A673 (cell line): ENCODE results near the gene KANSL1. TPM values are rescaled to one million over a fixed set of nuclear protein-coding genes. Genes with fewer than 3 reads are reported as not detected.

Experiments used
- BruUV-seq: library from RNA; stranded (reverse); fragments of 400-500 nt; replicated peaks from 2 replicates; lab custom pipeline; 2021; lab: Mats Ljungman, UMichigan
- CTCF ChIA-PET: fragments of 300-600 bp; sonication (Branson Sonifier 250); formaldehyde crosslinking; loops from one replicate; lab custom pipeline; 2022; ENCODE audit warnings: antibody characterized with exemption; lab: Charles Lee
- POLR2A ChIA-PET: fragments of 300-600 bp; sonication (Branson Sonifier 250); formaldehyde crosslinking; loops from one replicate; lab custom pipeline; 2022; ENCODE audit warnings: antibody characterized with exemption; ENCODE audit not compliant: low non-redundant PET; lab: Charles Lee
- DNase-seq: peaks from one replicate; pipeline ENCODE4 v3.0.0-alpha.2; 2015; ENCODE audit warnings: low spot score
- H3K27ac ChIP-seq: fragments of 200-600 bp; sonication (generic); 2 replicates; pipeline ENCODE4 v1.5.1; 2016; ENCODE audit warnings: mixed run types, low read depth, mild to moderate bottlenecking, mixed read lengths, antibody characterized with exemption, low read length; ENCODE audit not compliant: poor library complexity, severe bottlenecking
- H3K27me3 ChIP-seq: fragments of 200-600 bp; sonication (generic); replicated peaks from 2 replicates; pipeline ENCODE4 v1.6.1; 2017; ENCODE audit warnings: mixed run types, low read depth, mild to moderate bottlenecking, mixed read lengths, antibody characterized with exemption, low read length; ENCODE audit not compliant: insufficient read depth, poor library complexity
- H3K36me3 ChIP-seq: fragments of 200-600 bp; sonication (generic); 2 replicates; pipeline ENCODE4 v1.6.1; 2016; ENCODE audit warnings: mixed run types, mild to moderate bottlenecking, mixed read lengths, antibody characterized with exemption, low read length; ENCODE audit not compliant: insufficient read depth, poor library complexity, severe bottlenecking
- H3K4me1 ChIP-seq: fragments of 200-600 bp; sonication (generic); 2 replicates; pipeline ENCODE4 v1.6.1; 2017; ENCODE audit warnings: mixed run types, mild to moderate bottlenecking, mixed read lengths, antibody characterized with exemption, low read length; ENCODE audit not compliant: insufficient read depth, poor library complexity, severe bottlenecking
- H3K4me3 ChIP-seq: fragments of 200-600 bp; sonication (generic); 2 replicates; pipeline ENCODE4 v1.5.1; 2016; ENCODE audit warnings: low read depth, mixed run types, mild to moderate bottlenecking, mixed read lengths, low read length; ENCODE audit not compliant: poor library complexity, severe bottlenecking
- H3K9me3 ChIP-seq: fragments of 200-600 bp; sonication (generic); 2 replicates; pipeline ENCODE4 v1.6.1; 2016; ENCODE audit warnings: mixed run types, low read depth, mild to moderate bottlenecking, mixed read lengths, antibody characterized with exemption, low read length; ENCODE audit not compliant: poor library complexity, severe bottlenecking
- CTCF ChIP-seq: fragments of 300-800, 200-600 bp; sonication (generic); conservative IDR thresholded peaks from 2 replicates; pipeline ENCODE4 v1.5.1; 2017; ENCODE audit warnings: low read depth, mild to moderate bottlenecking, antibody characterized with exemption, low read length, moderate library complexity, mixed read lengths
- EZH2 ChIP-seq: fragments of 200-600 bp; sonication (generic); IDR thresholded peaks from 2 replicates; pipeline ENCODE4 v1.6.1; 2017; ENCODE audit warnings: borderline replicate concordance, low read depth, mild to moderate bottlenecking, mixed read lengths, antibody characterized with exemption, low read length; ENCODE audit not compliant: poor library complexity, severe bottlenecking
- intact Hi-C: fragments of 100-400 bp; cut with micrococcal nuclease; formaldehyde crosslinking; loops from one replicate; pipeline ENCODE4 v1.10.0; 2022; ENCODE audit not compliant: unreplicated experiment
- total RNA-seq: library from RNA; stranded (reverse); gene quantifications from 2 replicates; pipeline ENCODE4 v1.2.3, GENCODE V29; 2021

Gene KANSL1
- total RNA-seq, 1 experiment from 2014 or later = 64.9 TPM

- Histone ChIP-seq H3K27me3 (no peaks in the 10 kb centered on the region), H3K36me3 (no peaks in the 10 kb centered on the region), H3K9me3 (no peaks in the 10 kb centered on the region), H3K27ac (peak overlapping the region; percentile 91), H3K4me3 (peak overlapping the region; percentile 72), H3K4me1 (peaks cover 20% of the 10 kb centered on the region)
- intact Hi-C loops = loop anchor here (2.0 to 10.0 kb wide), 2 partner anchors 18 to 150 kb away; no protein-coding TSS in a partner anchor
- ChIA-PET CTCF (interaction anchor here (0.7 to 2.4 kb wide), 2 partner anchors 16 to 18 kb away, joined by 3 to 18 read pairs; no protein-coding TSS in a partner anchor), POLR2A (no interaction called here)
- TF ChIP-seq CTCF (peak; percentile 73), EZH2 (no peak)
- BruUV-seq = TSS peak; percentile 67
- DNase-seq = peak; percentile 69
Measured at GRCh38 chr17:46194393-46195216, 1.4 kb upstream of the KANSL1 start.

DNA sequence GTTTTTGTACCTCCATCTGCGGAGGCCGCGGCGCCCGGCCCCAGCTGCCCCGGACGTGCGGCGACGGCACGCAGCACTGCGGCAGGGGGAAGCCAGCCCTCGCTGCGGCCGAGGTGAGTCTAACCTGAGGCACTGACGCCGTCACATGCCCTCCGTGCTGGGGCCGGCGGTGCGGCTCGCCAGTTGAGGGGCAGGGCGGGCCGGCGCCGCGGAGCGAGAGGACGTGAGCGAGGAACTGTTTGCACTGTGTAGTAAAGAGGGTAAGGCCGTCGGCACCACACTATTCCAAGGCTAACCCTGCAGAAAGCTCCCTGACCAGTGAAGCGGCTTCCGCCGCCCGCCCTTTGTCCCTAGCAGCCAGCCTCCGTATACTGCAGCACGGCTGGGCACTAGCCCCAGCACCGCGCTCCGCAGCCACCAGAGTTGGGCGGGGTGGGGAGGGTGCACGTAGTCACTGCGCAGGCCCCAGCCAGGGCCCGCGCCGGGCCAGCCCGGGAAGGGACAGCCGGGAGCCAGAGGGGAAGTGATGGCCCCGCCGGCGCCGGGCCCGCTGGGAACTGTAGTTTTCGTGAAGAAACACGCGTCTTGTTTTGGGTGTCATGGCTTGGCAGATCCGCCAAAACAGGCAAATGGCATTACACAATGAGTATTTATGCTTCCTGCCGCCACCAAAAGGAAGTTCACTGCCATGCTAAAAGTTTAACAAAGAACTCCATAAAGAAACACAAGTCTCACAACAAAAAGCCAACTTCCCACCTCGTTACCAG lies 580 bp upstream of the KANSL1 start:
- H3K27ac ChIP-seq = peak overlapping the region; percentile 91
- DNase-seq = peak; percentile 97
- peak overlapping the region; percentile 72 for H3K4me3 ChIP-seq
- no peaks in the 10 kb centered on the region for H3K27me3 ChIP-seq
- no peaks in the 10 kb centered on the region for H3K9me3 ChIP-seq
- intact Hi-C loops = loop anchor here (2.0 to 10.0 kb wide), 2 partner anchors 19 to 149 kb away; no protein-coding TSS in a partner anchor
- peaks cover 20% of the 10 kb centered on the region for H3K4me1 ChIP-seq
- ChIA-PET POLR2A (interaction anchor here (0.7 kb wide), 1 partner anchor 10 kb away, joined by 6 read pairs; no protein-coding TSS in a partner anchor), CTCF (interaction anchor here (0.7 to 2.4 kb wide), 5 partner anchors 9 to 150 kb away, joined by 3 to 18 read pairs (median 8); no protein-coding TSS in a partner anchor)
- peak; percentile 7; the same call in 1 of the 2 replicates for TF ChIP-seq CTCF
- TF ChIP-seq EZH2 = no peak
- BruUV-seq = no TSS peak
- no peaks in the 10 kb centered on the region for H3K36me3 ChIP-seq
